Ishikawa (cell line): Measurements from ENCODE around the gene CCDC137.

Experiments
- CEBPB ChIP-seq: IDR thresholded peaks from 2 replicates; pipeline ENCODE4 v1.6.1; 2012
- CREB1 ChIP-seq: IDR thresholded peaks from 2 replicates; pipeline ENCODE4 v1.6.1; 2012; ENCODE audit warnings: low read depth
- EGR1 ChIP-seq: IDR thresholded peaks from 2 replicates; pipeline ENCODE4 v1.6.1; 2012
- EP300 ChIP-seq: IDR thresholded peaks from 2 replicates; pipeline ENCODE4 v1.6.1; 2012; ENCODE audit warnings: borderline replicate concordance
- FOXM1 ChIP-seq: IDR thresholded peaks from 2 replicates; pipeline ENCODE4 v1.6.1; 2012; ENCODE audit warnings: low read depth, borderline replicate concordance
- MAX ChIP-seq: IDR thresholded peaks from 2 replicates; pipeline ENCODE4 v1.6.1; 2012
- NFIC ChIP-seq: IDR thresholded peaks from 2 replicates; pipeline ENCODE4 v1.6.1; 2012
- RAD21 ChIP-seq: IDR thresholded peaks from 2 replicates; pipeline ENCODE4 v1.6.1; 2012; ENCODE audit warnings: low read depth
- TAF1 ChIP-seq: IDR thresholded peaks from 2 replicates; pipeline ENCODE4 v1.6.1; 2012; ENCODE audit warnings: low read depth, mild to moderate bottlenecking
- TCF12 ChIP-seq: IDR thresholded peaks from 2 replicates; pipeline ENCODE4 v1.6.1; 2012; ENCODE audit warnings: low read depth
- TEAD4 ChIP-seq: IDR thresholded peaks from 2 replicates; pipeline ENCODE4 v1.6.1; 2012
- USF1 ChIP-seq: IDR thresholded peaks from 2 replicates; pipeline ENCODE4 v1.6.1; 2012
- YY1 ChIP-seq: IDR thresholded peaks from 2 replicates; pipeline ENCODE4 v1.6.1; 2012; ENCODE audit warnings: low read depth
- ZBTB7A ChIP-seq: IDR thresholded peaks from 2 replicates; pipeline ENCODE4 v1.6.1; 2012; ENCODE audit warnings: low read depth
- TF ChIP-seq, protein P1 (sequence below): IDR thresholded peaks from 2 replicates; pipeline ENCODE4 v1.6.1; 2012; ENCODE audit warnings: low read depth, mild to moderate bottlenecking

The CCDC137 gene

DNA sequence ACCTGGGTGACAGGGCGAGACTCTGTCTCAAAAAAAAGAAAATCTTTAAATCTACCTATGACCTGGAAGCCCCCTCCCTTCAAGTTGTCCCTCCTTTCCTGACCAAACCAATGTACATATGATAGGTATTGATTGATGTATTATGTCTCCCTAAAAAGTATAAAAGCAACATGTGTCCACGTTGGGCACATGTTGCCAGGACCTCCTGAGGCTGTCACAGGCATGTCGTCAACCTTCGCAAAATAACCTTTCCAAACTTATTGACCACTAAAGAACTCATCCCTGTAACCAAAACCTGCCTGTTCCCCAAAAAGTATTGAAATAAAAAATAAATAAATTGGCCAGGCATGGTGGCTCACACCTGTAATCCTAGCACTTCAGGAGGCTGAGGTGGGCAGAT, 4.5 kb upstream of the CCDC137 start:
- TF ChIP-seq CREB1 = no peak
- no peak for TF ChIP-seq YY1
- no peak for TF ChIP-seq EGR1
- TF ChIP-seq RAD21 = no peak
- TF ChIP-seq FOXM1 = no peak
- TF ChIP-seq EP300 = no peak

- no peak for TF ChIP-seq TAF1
Measured at GRCh38 chr17:81664051-81664470, 2.5 kb upstream of the CCDC137 start.

DNA sequence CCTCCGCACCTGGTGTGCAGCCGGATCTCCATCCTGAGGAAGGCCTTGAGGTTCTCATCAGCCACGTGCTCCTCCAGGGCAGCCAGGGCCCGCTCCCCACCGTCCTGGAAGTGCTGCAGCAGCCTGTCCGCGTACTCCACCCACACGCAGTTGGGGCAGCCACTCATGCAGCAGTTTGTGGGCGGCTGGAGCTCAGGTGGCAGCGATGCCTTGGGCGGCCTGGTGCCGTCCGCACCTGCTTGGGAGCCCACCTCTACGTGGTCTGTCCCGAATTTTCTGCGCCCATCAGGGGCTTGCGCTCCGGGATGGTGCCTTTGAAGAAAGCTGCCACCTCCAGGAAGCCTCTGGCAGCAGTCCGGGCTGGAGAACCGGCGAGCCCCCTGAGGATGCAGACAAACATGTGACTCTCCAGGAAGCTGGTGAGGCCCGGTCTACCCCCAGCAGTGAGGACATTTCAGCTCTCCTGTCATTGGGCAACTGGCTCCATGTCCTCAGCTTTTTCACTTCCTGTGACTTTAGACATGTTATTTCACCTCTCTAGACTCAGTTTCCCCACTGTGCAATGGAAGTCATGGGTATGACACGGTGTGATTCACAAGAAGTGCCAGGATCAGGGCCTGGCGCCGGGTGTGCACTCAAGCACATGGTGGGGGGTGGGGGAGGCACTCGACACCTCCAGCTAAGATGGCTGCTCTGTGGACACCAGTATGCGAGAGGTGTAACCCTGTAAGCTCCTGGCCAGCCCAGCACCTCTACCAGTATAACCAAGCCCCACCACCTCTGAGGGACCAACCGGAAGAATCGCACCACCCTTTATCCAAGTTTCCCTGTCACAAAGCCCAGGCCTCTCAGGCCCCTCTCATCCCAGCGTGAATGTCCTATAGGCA, 1.1 kb upstream of the CCDC137 start:
- TF ChIP-seq TCF12 (no peak), USF1 (no peak), CREB1 (no peak), EGR1 (no peak), EP300 (no peak), TEAD4 (no peak), TAF1 (peak; percentile 18; the same call in 1 of the 2 replicates), ZBTB7A (no peak), FOXM1 (no peak), YY1 (peak; percentile 85), NFIC (no peak), RAD21 (no peak), MAX (peak; percentile 96), CEBPB (no peak)
- TF ChIP-seq, protein P1, sequence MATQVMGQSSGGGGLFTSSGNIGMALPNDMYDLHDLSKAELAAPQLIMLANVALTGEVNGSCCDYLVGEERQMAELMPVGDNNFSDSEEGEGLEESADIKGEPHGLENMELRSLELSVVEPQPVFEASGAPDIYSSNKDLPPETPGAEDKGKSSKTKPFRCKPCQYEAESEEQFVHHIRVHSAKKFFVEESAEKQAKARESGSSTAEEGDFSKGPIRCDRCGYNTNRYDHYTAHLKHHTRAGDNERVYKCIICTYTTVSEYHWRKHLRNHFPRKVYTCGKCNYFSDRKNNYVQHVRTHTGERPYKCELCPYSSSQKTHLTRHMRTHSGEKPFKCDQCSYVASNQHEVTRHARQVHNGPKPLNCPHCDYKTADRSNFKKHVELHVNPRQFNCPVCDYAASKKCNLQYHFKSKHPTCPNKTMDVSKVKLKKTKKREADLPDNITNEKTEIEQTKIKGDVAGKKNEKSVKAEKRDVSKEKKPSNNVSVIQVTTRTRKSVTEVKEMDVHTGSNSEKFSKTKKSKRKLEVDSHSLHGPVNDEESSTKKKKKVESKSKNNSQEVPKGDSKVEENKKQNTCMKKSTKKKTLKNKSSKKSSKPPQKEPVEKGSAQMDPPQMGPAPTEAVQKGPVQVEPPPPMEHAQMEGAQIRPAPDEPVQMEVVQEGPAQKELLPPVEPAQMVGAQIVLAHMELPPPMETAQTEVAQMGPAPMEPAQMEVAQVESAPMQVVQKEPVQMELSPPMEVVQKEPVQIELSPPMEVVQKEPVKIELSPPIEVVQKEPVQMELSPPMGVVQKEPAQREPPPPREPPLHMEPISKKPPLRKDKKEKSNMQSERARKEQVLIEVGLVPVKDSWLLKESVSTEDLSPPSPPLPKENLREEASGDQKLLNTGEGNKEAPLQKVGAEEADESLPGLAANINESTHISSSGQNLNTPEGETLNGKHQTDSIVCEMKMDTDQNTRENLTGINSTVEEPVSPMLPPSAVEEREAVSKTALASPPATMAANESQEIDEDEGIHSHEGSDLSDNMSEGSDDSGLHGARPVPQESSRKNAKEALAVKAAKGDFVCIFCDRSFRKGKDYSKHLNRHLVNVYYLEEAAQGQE = no peak

DNA sequence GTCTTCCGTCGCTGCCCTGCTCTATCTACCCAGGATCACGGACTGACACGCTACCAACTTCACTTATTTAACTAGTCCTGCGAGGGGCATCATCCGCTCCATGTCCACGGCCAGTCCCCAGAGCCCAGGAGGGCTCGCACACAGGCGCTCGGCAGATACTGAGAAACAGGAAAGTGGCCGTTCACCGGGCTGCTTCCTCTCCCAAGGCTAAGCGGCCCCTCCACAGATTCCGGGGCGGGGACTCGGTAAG, 520 bp upstream of the CCDC137 start:
- TF ChIP-seq TEAD4 (no peak), EP300 (no peak), YY1 (no peak), EGR1 (no peak), CEBPB (no peak), ZBTB7A (no peak), NFIC (no peak), MAX (no peak), USF1 (no peak)
- TF ChIP-seq, protein P1 = no peak

GRCh38 chr17:81667754-81668153, 1.2 kb downstream of the CCDC137 start:
- no peak for TF ChIP-seq TAF1
- no peak for TF ChIP-seq YY1
- TF ChIP-seq, protein P1 = no peak
- no peak for TF ChIP-seq FOXM1
- no peak for TF ChIP-seq TCF12
- TF ChIP-seq NFIC = no peak
- TF ChIP-seq TEAD4 = no peak
- no peak for TF ChIP-seq RAD21
- TF ChIP-seq EP300 = no peak
- TF ChIP-seq EGR1 = no peak
- TF ChIP-seq ZBTB7A = no peak
- TF ChIP-seq CREB1 = no peak
- TF ChIP-seq USF1 = no peak
- TF ChIP-seq CEBPB = no peak
- no peak for TF ChIP-seq MAX
